Caco-2 (cell line): ENCODE measurements around the gene RFNG. TPM values are rescaled to one million over a fixed set of nuclear protein-coding genes. Genes with fewer than 3 reads are reported as not detected.

ENCODE experiments used
- BruUV-seq: library from RNA; stranded (reverse); fragments of 400-500 nt; replicated peaks from 2 replicates; lab custom pipeline; 2021; lab: Mats Ljungman, UMichigan
- CTCF ChIA-PET: fragments of 300-600 bp; sonication (Branson Sonifier 250); formaldehyde crosslinking; loops from one replicate; lab custom pipeline; 2022; ENCODE audit warnings: antibody characterized with exemption; lab: Charles Lee
- POLR2A ChIA-PET: fragments of 300-600 bp; sonication (Branson Sonifier 250); formaldehyde crosslinking; loops from one replicate; lab custom pipeline; 2022; ENCODE audit warnings: antibody characterized with exemption; lab: Charles Lee
- DNase-seq, 2 experiments: peaks; one replicate each; pipeline versions ENCODE4 v3.0.0 to v3.0.0-alpha.2; 2020 to 2022
- H3K27me3 ChIP-seq: replicated peaks from 2 replicates; pipeline ENCODE4 v1.6.0; 2011; ENCODE audit warnings: low read length; ENCODE audit not compliant: control insufficient read depth, insufficient read depth
- H3K36me3 ChIP-seq: 2 replicates; pipeline ENCODE4 v1.5.1; 2011; ENCODE audit warnings: low read length; ENCODE audit not compliant: control insufficient read depth, insufficient read depth
- H3K4me1 ChIP-seq: fragments of 250-450 bp; sonication (Bioruptor Pico); 2 replicates; pipeline ENCODE4 v1.5.1; 2020; ENCODE audit warnings: mild to moderate bottlenecking
- H3K4me3 ChIP-seq: 2 replicates; pipeline ENCODE4 v1.5.1; 2011; ENCODE audit warnings: low read depth, mild to moderate bottlenecking, control low read depth, low read length
- H3K9me3 ChIP-seq: fragments of 250-450 bp; sonication (Bioruptor Pico); 2 replicates; pipeline ENCODE4 v1.5.1; 2020; ENCODE audit warnings: mild to moderate bottlenecking, moderate library complexity
- H3K27ac Mint-ChIP-seq: one replicate; pipeline ENCODE4 v1.8.0; 2022; ENCODE audit warnings: mixed read lengths; ENCODE audit not compliant: unreplicated experiment
- H3K27me3 Mint-ChIP-seq: one replicate; pipeline ENCODE4 v1.8.0; 2022; ENCODE audit warnings: mixed read lengths; ENCODE audit not compliant: insufficient read depth, unreplicated experiment
- H3K36me3 Mint-ChIP-seq: one replicate; pipeline ENCODE4 v1.8.0; 2022; ENCODE audit warnings: mild to moderate bottlenecking, mixed read lengths; ENCODE audit not compliant: insufficient read depth, unreplicated experiment
- H3K4me1 Mint-ChIP-seq: one replicate; pipeline ENCODE4 v1.8.0; 2022; ENCODE audit warnings: low read depth, mixed read lengths; ENCODE audit not compliant: unreplicated experiment
- H3K4me3 Mint-ChIP-seq: one replicate; pipeline ENCODE4 v1.8.0; 2022; ENCODE audit warnings: mild to moderate bottlenecking, moderate library complexity, mixed read lengths; ENCODE audit not compliant: unreplicated experiment
- H3K9me3 Mint-ChIP-seq: one replicate; pipeline ENCODE4 v1.8.0; 2022; ENCODE audit warnings: mixed read lengths; ENCODE audit not compliant: unreplicated experiment
- intact Hi-C: fragments of 100-400 bp; cut with micrococcal nuclease; formaldehyde crosslinking; loops from one replicate; pipeline ENCODE4 v1.10.0; 2022; ENCODE audit not compliant: unreplicated experiment
- total RNA-seq: library from RNA; stranded (reverse); gene quantifications from 2 replicates; pipeline ENCODE4 v1.2.3, GENCODE V29; 2022
- TF ChIP-seq, protein P1 (sequence below), 2 experiments: fragments of 200-600 bp in 1 of 2; IDR thresholded peaks; 1 replicate in 1 of 2; 2 replicates in 1 of 2; pipeline versions ENCODE4 v1.5.1 to v1.8.0; 2011 to 2022; ENCODE audit warnings: antibody characterized with exemption in 1 of 2, control low read depth in 1 of 2, inconsistent platforms in 1 of 2, low read depth in 1 of 2, low read length in 1 of 2, mild to moderate bottlenecking in 1 of 2, moderate library complexity in 1 of 2; ENCODE audit not compliant: insufficient read depth in 1 of 2, severe bottlenecking in 1 of 2, unreplicated experiment in 1 of 2

The RFNG gene
- total RNA-seq, 1 experiment from 2014 or later, result 35.5 TPM

- Mint-ChIP-seq H3K4me3 (no peak overlapping the region), H3K36me3 (peaks cover 84% of the 10 kb centered on the region), H3K9me3 (no peaks in the 10 kb centered on the region), H3K27ac (no peak overlapping the region), H3K4me1 (no peaks in the 10 kb centered on the region), H3K27me3 (no peaks in the 10 kb centered on the region)
- no peaks in the 10 kb centered on the region for H3K27me3 ChIP-seq
- no peak for DNase-seq
- H3K9me3 ChIP-seq, result no peaks in the 10 kb centered on the region
- peaks cover 6% of the 10 kb centered on the region for H3K36me3 ChIP-seq
- ChIA-PET CTCF (interaction anchor here (0.6 kb wide), 1 partner anchor 104 kb away, joined by 5 read pairs; no protein-coding TSS in a partner anchor), POLR2A (no interaction called here)
- TF ChIP-seq, protein P1, sequence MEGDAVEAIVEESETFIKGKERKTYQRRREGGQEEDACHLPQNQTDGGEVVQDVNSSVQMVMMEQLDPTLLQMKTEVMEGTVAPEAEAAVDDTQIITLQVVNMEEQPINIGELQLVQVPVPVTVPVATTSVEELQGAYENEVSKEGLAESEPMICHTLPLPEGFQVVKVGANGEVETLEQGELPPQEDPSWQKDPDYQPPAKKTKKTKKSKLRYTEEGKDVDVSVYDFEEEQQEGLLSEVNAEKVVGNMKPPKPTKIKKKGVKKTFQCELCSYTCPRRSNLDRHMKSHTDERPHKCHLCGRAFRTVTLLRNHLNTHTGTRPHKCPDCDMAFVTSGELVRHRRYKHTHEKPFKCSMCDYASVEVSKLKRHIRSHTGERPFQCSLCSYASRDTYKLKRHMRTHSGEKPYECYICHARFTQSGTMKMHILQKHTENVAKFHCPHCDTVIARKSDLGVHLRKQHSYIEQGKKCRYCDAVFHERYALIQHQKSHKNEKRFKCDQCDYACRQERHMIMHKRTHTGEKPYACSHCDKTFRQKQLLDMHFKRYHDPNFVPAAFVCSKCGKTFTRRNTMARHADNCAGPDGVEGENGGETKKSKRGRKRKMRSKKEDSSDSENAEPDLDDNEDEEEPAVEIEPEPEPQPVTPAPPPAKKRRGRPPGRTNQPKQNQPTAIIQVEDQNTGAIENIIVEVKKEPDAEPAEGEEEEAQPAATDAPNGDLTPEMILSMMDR (IDR thresholded peaks at IDR 0.05; ENCODE audit: insufficient read depth in 1 of 2, low read depth in 1 of 2, low read length in 1 of 2, severe bottlenecking in 1 of 2, unreplicated experiment in 1 of 2), result no peak
- intact Hi-C loops, result no loop called here
- BruUV-seq, result no TSS peak
- H3K4me1 ChIP-seq, result no peaks in the 10 kb centered on the region
- no peak overlapping the region for H3K4me3 ChIP-seq
These were observed 29.9 kb upstream of the RFNG start for GRCh38 chr17:82081546-82081945.

GRCh38 chr17:82080789-82081464 lies 29.3 kb upstream of the RFNG start:
- CTCF ChIA-PET, result interaction anchor here (0.6 kb wide), 1 partner anchor 40 kb away, joined by 3 read pairs; no protein-coding TSS in a partner anchor
- H3K4me3 ChIP-seq, result no peak overlapping the region
- intact Hi-C loops, result no loop called here
- H3K4me3 Mint-ChIP-seq, result no peak overlapping the region
- H3K9me3 Mint-ChIP-seq, result no peaks in the 10 kb centered on the region
- TF ChIP-seq, protein P1 (IDR thresholded peaks at IDR 0.05; ENCODE audit: insufficient read depth in 1 of 2, low read depth in 1 of 2, low read length in 1 of 2, severe bottlenecking in 1 of 2, unreplicated experiment in 1 of 2), result no peak
- no TSS peak for BruUV-seq
- no peaks in the 10 kb centered on the region for H3K27me3 ChIP-seq
- DNase-seq, result no peak
- peaks cover 84% of the 10 kb centered on the region for H3K36me3 Mint-ChIP-seq
- H3K27me3 Mint-ChIP-seq, result no peaks in the 10 kb centered on the region
- H3K4me1 ChIP-seq, result no peaks in the 10 kb centered on the region
- H3K9me3 ChIP-seq, result no peaks in the 10 kb centered on the region
- no peak overlapping the region for H3K27ac Mint-ChIP-seq
- peaks cover 4% of the 10 kb centered on the region for H3K36me3 ChIP-seq
- POLR2A ChIA-PET, result no interaction called here
- H3K4me1 Mint-ChIP-seq, result no peaks in the 10 kb centered on the region

- TF ChIP-seq, protein P1 (IDR thresholded peaks at IDR 0.05; ENCODE audit: insufficient read depth in 1 of 2, low read depth in 1 of 2, low read length in 1 of 2, severe bottlenecking in 1 of 2, unreplicated experiment in 1 of 2), result no peak
- BruUV-seq, result no TSS peak
- intact Hi-C loops, result no loop called here
- peaks cover 89% of the 10 kb centered on the region for H3K36me3 Mint-ChIP-seq
- H3K27me3 Mint-ChIP-seq, result no peaks in the 10 kb centered on the region
- no peak overlapping the region for H3K4me3 ChIP-seq
- H3K4me1 ChIP-seq, result no peaks in the 10 kb centered on the region
- CTCF ChIA-PET, result interaction anchor here (0.6 kb wide), 1 partner anchor 40 kb away, joined by 3 read pairs; no protein-coding TSS in a partner anchor
- no peaks in the 10 kb centered on the region for H3K27me3 ChIP-seq
- H3K36me3 ChIP-seq, result peaks cover 2% of the 10 kb centered on the region; the same call in 1 of the 2 replicates
- DNase-seq, result no peak
- H3K9me3 Mint-ChIP-seq, result no peaks in the 10 kb centered on the region
- POLR2A ChIA-PET, result interaction anchor here (0.6 kb wide), 1 partner anchor 163 kb away, joined by 4 read pairs; no protein-coding TSS in a partner anchor
- H3K27ac Mint-ChIP-seq, result no peak overlapping the region
- no peak overlapping the region for H3K4me3 Mint-ChIP-seq
- no peaks in the 10 kb centered on the region for H3K4me1 Mint-ChIP-seq
- no peaks in the 10 kb centered on the region for H3K9me3 ChIP-seq
These were observed 28.6 kb upstream of the RFNG start for GRCh38 chr17:82080048-82080788.
